GM23338 (cell line): ENCODE results near the gene USP6NL. TPM values are rescaled to one million over a fixed set of nuclear protein-coding genes. Genes with fewer than 3 reads are reported as not detected.

ENCODE experiments used
- ATAC-seq: fragments of 200-7000 bp; cut with Tn5 transposase; 3 replicates; pipeline ENCODE4 v1.9.1; 2020
- DNase-seq: peaks from one replicate; pipeline ENCODE4 v3.0.0-alpha.2; 2015; ENCODE audit warnings: low spot score
- H2AFZ ChIP-seq: fragments of 200-600 bp; sonication (generic); 2 replicates; pipeline ENCODE4 v1.8.0; 2016; ENCODE audit warnings: antibody characterized with exemption, mild to moderate bottlenecking, moderate library complexity
- H3F3A ChIP-seq: fragments of 200-600 bp; sonication (generic); replicated peaks from 2 replicates; pipeline ENCODE4 v1.8.0; 2017; ENCODE audit warnings: antibody characterized with exemption, mixed run types, low read depth
- H3K27ac ChIP-seq: fragments of 200-600 bp; sonication (generic); 2 replicates; pipeline ENCODE4 v1.6.1; 2016; ENCODE audit warnings: low read depth
- H3K27me3 ChIP-seq: fragments of 200-600 bp; sonication (generic); 2 replicates; pipeline ENCODE4 v1.8.0; 2016; ENCODE audit warnings: mild to moderate bottlenecking, mixed run types, moderate library complexity; ENCODE audit not compliant: insufficient read depth
- H3K36me3 ChIP-seq: fragments of 200-600 bp; sonication (generic); 2 replicates; pipeline ENCODE4 v1.8.0; 2016; ENCODE audit warnings: mild to moderate bottlenecking; ENCODE audit not compliant: insufficient read depth
- H3K4me1 ChIP-seq: fragments of 200-600 bp; sonication (generic); 2 replicates; pipeline ENCODE4 v1.8.0; 2016; ENCODE audit warnings: mild to moderate bottlenecking, moderate library complexity; ENCODE audit not compliant: insufficient read depth
- H3K4me2 ChIP-seq: fragments of 200-600 bp; sonication (generic); 2 replicates; pipeline ENCODE4 v1.7.1; 2017; ENCODE audit warnings: mixed run types
- H3K4me3 ChIP-seq: fragments of 200-600 bp; sonication (generic); 2 replicates; pipeline ENCODE4 v1.6.1; 2016; ENCODE audit warnings: mixed run types
- H3K79me2 ChIP-seq: fragments of 200-600 bp; sonication (generic); replicated peaks from 2 replicates; pipeline ENCODE4 v1.8.0; 2017; ENCODE audit warnings: mild to moderate bottlenecking; ENCODE audit not compliant: insufficient read depth
- H3K9me2 ChIP-seq: fragments of 200-600 bp; sonication (generic); 2 replicates; pipeline ENCODE4 v1.8.0; 2017; ENCODE audit not compliant: insufficient read depth
- H4K20me1 ChIP-seq: fragments of 200-600 bp; sonication (generic); replicated peaks from 2 replicates; pipeline ENCODE4 v1.8.0; 2017; ENCODE audit warnings: mild to moderate bottlenecking; ENCODE audit not compliant: insufficient read depth
- H3K27ac Mint-ChIP-seq: 2 replicates; pipeline ENCODE4 v1.8.0; 2020; ENCODE audit warnings: inconsistent platforms, mild to moderate bottlenecking, moderate library complexity, mixed read lengths
- H3K27me3 Mint-ChIP-seq: 3 replicates; pipeline ENCODE4 v1.8.0; 2022; ENCODE audit warnings: low read depth, mild to moderate bottlenecking, moderate library complexity, mixed read lengths, inconsistent platforms; ENCODE audit not compliant: insufficient read depth, poor library complexity
- H3K36me3 Mint-ChIP-seq: 3 replicates; pipeline ENCODE4 v1.8.0; 2021; ENCODE audit warnings: low read depth, mild to moderate bottlenecking, inconsistent platforms, moderate library complexity, mixed read lengths
- H3K4me1 Mint-ChIP-seq: 3 replicates; pipeline ENCODE4 v1.8.0; 2020; ENCODE audit warnings: mild to moderate bottlenecking, inconsistent platforms, mixed read lengths
- H3K4me3 Mint-ChIP-seq: 3 replicates; pipeline ENCODE4 v1.8.0; 2021; ENCODE audit warnings: moderate library complexity, mild to moderate bottlenecking, inconsistent platforms, mixed read lengths
- H3K9me3 Mint-ChIP-seq: 3 replicates; pipeline ENCODE4 v1.8.0; 2020; ENCODE audit warnings: moderate library complexity, mild to moderate bottlenecking, inconsistent platforms, mixed read lengths
- CREB1 ChIP-seq: fragments of 250-450 bp; sonication (Bioruptor Pico); IDR thresholded peaks from 2 replicates; pipeline ENCODE4 v1.5.0; 2020; ENCODE audit warnings: low read depth, mild to moderate bottlenecking, moderate library complexity
- CTCF ChIP-seq, 2 experiments: fragments of 200-600 bp in 1 of 2; sonication (generic) in 1 of 2; conservative IDR thresholded peaks; 2 replicates each; pipeline versions ENCODE4 v1.5.1 to v1.6.1; 2016 to 2017; ENCODE audit warnings: antibody characterized with exemption in 2 of 2, low read depth in 2 of 2, mild to moderate bottlenecking in 2 of 2, moderate library complexity in 1 of 2
- EZH2 ChIP-seq: fragments of 200-600 bp; sonication (generic); IDR thresholded peaks from one replicate; pipeline ENCODE4 v1.8.0; 2017; ENCODE audit warnings: antibody characterized with exemption, mild to moderate bottlenecking, low read depth; ENCODE audit not compliant: unreplicated experiment
- EZH2phosphoT487 ChIP-seq: fragments of 200-600 bp; sonication (generic); IDR thresholded peaks from one replicate; pipeline ENCODE4 v1.8.1; 2018; ENCODE audit warnings: antibody characterized with exemption; ENCODE audit not compliant: unreplicated experiment
- JUNB ChIP-seq: IDR thresholded peaks from one replicate; pipeline ENCODE4 v1.6.1; 2016; ENCODE audit warnings: antibody characterized with exemption; ENCODE audit not compliant: unreplicated experiment
- NANOG ChIP-seq: IDR thresholded peaks from 2 replicates; pipeline ENCODE4 v1.6.1; 2016; ENCODE audit warnings: antibody characterized with exemption, borderline replicate concordance
- POLR2AphosphoS5 ChIP-seq: IDR thresholded peaks from 2 replicates; pipeline ENCODE4 v1.6.1; 2016; ENCODE audit warnings: antibody characterized with exemption, low read depth
- STAT1 ChIP-seq: IDR thresholded peaks from one replicate; pipeline ENCODE4 v1.6.1; 2016; ENCODE audit warnings: antibody characterized with exemption; ENCODE audit not compliant: unreplicated experiment
- ZNF114 ChIP-seq: fragments of 250-450 bp; sonication (Bioruptor Pico); IDR thresholded peaks from 2 replicates; pipeline ENCODE4 v1.5.0; 2020; ENCODE audit warnings: mild to moderate bottlenecking, moderate library complexity
- ZNF331 ChIP-seq: fragments of 250-450 bp; sonication (Bioruptor Pico); IDR thresholded peaks from 2 replicates; pipeline ENCODE4 v1.5.0; 2020; ENCODE audit warnings: low read depth, mild to moderate bottlenecking, moderate library complexity
- ZNF462 ChIP-seq: fragments of 250-450 bp; sonication (Bioruptor Pico); IDR thresholded peaks from 2 replicates; pipeline ENCODE4 v1.5.0; 2020; ENCODE audit warnings: mild to moderate bottlenecking, moderate library complexity
- polyA plus RNA-seq: library from polyadenylated mRNA; unstranded; fragments of >200 nt; fragmentation: Nextera tagmentation; extraction: Ambion mirVana; gene quantifications from 2 replicates; pipeline ENCODE4 v1.2.1, GENCODE V29; 2016
- total RNA-seq: library from RNA; depleted of rRNA; stranded (reverse); fragments of >200 nt; shearing (Covaris generic); gene quantifications from 2 replicates; pipeline ENCODE4 v1.2.3, GENCODE V29; 2014
- TF ChIP-seq, protein P1 (sequence below): IDR thresholded peaks from one replicate; pipeline ENCODE4 v1.6.1; 2018; ENCODE audit warnings: antibody characterized with exemption; ENCODE audit not compliant: unreplicated experiment
- TF ChIP-seq, protein P2 (sequence below): IDR thresholded peaks from 2 replicates; pipeline ENCODE4 v1.6.1; 2016; ENCODE audit warnings: antibody characterized with exemption

USP6NL gene
- total and polyA plus RNA-seq, 2 experiments from 2014 or later, result 8.1 to 29.7 TPM

- H3F3A ChIP-seq, result no peaks in the 10 kb centered on the region
- no peaks in the 10 kb centered on the region for H3K27me3 ChIP-seq
- no peaks in the 10 kb centered on the region for H4K20me1 ChIP-seq
- no peaks in the 10 kb centered on the region for H3K36me3 ChIP-seq
- Mint-ChIP-seq H3K27ac (no peak overlapping the region), H3K4me3 (no peak overlapping the region), H3K4me1 (peaks cover 10% of the 10 kb centered on the region), H3K36me3 (0 out of 3 replicates have a peak, but pooled peaks cover 7% of the 10 kb centered on the region), H3K27me3 (peaks cover 2% of the 10 kb centered on the region), H3K9me3 (no peaks in the 10 kb centered on the region)
- no peaks in the 10 kb centered on the region for H3K79me2 ChIP-seq
- DNase-seq, result no peak
- no peak overlapping the region for H2AFZ ChIP-seq
- H3K4me1 ChIP-seq, result no peaks in the 10 kb centered on the region
- H3K4me3 ChIP-seq, result no peak overlapping the region
- H3K4me2 ChIP-seq, result no peak overlapping the region
- TF ChIP-seq JUNB (no peak), CREB1 (CRISPR knock-in tag) (no peak), ZNF114 (CRISPR knock-in tag) (no peak), CTCF (conservative IDR thresholded peaks at IDR 0.05; ENCODE audit: low read depth in 2 of 2) (no peak), STAT1 (no peak), EZH2 (no peak), ZNF462 (no peak), EZH2phosphoT487 (no peak), NANOG (no peak), POLR2AphosphoS5 (no peak), ZNF331 (no peak)
- TF ChIP-seq, protein P1, sequence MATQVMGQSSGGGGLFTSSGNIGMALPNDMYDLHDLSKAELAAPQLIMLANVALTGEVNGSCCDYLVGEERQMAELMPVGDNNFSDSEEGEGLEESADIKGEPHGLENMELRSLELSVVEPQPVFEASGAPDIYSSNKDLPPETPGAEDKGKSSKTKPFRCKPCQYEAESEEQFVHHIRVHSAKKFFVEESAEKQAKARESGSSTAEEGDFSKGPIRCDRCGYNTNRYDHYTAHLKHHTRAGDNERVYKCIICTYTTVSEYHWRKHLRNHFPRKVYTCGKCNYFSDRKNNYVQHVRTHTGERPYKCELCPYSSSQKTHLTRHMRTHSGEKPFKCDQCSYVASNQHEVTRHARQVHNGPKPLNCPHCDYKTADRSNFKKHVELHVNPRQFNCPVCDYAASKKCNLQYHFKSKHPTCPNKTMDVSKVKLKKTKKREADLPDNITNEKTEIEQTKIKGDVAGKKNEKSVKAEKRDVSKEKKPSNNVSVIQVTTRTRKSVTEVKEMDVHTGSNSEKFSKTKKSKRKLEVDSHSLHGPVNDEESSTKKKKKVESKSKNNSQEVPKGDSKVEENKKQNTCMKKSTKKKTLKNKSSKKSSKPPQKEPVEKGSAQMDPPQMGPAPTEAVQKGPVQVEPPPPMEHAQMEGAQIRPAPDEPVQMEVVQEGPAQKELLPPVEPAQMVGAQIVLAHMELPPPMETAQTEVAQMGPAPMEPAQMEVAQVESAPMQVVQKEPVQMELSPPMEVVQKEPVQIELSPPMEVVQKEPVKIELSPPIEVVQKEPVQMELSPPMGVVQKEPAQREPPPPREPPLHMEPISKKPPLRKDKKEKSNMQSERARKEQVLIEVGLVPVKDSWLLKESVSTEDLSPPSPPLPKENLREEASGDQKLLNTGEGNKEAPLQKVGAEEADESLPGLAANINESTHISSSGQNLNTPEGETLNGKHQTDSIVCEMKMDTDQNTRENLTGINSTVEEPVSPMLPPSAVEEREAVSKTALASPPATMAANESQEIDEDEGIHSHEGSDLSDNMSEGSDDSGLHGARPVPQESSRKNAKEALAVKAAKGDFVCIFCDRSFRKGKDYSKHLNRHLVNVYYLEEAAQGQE, result no peak
- TF ChIP-seq, protein P2, sequence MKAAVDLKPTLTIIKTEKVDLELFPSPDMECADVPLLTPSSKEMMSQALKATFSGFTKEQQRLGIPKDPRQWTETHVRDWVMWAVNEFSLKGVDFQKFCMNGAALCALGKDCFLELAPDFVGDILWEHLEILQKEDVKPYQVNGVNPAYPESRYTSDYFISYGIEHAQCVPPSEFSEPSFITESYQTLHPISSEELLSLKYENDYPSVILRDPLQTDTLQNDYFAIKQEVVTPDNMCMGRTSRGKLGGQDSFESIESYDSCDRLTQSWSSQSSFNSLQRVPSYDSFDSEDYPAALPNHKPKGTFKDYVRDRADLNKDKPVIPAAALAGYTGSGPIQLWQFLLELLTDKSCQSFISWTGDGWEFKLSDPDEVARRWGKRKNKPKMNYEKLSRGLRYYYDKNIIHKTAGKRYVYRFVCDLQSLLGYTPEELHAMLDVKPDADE, result no peak
- no peaks in the 10 kb centered on the region for H3K9me2 ChIP-seq
- H3K27ac ChIP-seq, result no peak overlapping the region
- ATAC-seq, result no peak
These were observed 109.8 kb downstream of the USP6NL start for GRCh38 chr10:11501600-11501999.
